Fibroblast of the conjunctiva (primary cell): Measurements from ENCODE around the gene DESI2.
"Not testable (repeated sequence)": the region's sequence is repeated elsewhere in the genome, so short reads cannot be mapped to it uniquely, and the experiment has no call there.

Experiments
- DNase-seq: peaks from one replicate; pipeline ENCODE4 v3.0.0-alpha.2; 2010; ENCODE audit warnings: low read depth

Gene DESI2

DNA sequence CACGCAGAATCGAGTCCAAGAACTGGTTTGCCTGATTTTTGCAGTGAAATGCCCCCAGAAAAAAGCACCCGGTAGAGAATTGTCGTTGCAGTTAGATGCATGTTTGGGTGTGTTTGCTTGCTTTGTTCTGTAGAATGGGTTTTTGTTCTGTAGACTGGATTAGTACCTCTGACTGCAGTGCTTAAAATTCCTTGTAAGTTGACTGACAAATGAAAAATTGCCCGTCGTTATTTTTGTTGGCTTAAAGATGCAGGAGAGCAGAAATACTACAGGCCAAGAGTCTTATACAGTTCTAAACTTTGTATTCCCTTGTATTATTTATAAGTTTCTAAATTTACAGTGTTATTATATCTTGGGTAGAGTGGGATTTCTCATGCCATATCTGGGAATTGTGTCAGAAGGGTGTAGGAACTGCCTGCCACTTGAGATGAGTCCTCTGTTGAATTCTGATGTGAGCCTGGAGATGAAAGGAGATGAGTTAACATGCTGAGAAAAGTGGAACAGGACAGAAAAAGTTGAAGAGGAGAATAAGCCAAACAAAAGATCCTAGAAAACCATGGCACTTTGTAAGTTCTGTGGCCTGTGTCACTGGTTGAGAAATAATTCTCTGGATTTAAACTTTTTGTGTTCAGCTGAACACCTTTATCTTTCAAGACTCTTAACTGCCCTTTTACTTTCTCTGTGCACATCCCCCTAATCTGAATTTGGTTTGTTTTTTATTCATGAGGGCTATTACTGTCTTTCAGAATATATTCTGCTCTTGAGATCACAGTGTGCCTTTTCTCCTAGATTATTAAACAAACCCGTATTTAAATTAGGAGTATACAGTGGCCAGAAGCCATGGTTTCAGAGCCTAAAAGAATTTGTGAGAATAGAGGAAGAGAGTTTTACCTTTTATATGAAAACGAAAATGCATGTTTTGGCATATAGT, 1.4 kb downstream of the DESI2 start:
- DNase-seq = no peak

DNA sequence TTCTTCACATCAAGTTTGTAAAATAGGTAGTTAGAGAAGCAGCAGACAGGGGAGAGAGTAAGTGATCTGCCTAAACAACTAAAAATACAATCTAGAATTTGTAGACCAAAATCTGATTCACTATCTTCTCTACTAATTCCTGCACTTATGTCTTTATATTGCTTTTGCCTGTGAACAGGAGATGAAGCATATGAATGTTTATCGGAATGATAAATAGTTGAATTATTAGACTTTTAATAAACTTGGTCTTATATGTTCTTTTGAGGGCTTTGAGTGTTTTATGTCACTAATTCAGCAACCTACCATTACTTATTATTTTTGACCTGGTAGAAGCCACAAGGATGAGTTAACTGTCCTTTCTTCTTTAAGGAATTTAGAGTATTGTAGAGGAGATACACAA, 2.3 kb downstream of the DESI2 start:
- no peak for DNase-seq

DNA sequence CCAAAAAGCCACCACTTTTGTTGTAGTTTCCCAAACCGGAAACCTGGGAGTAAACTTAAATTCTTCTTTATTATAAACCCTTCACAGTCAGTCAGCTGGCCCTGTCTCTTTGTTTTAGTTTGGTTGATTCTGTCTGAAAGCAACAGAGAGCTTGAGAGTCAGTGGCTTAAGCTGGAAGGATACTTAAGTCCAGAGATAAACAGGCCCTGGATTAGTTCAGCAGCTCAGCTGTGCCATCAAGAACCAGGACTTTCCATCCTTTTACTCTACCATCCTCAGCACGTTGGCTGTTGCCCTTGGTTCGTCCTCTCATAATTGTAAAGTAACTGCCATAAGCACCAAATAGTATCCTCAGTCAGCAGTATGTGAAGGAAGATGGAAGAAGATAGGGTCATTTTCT, 4.5 kb downstream of the DESI2 start:
- no peak for DNase-seq

DNA sequence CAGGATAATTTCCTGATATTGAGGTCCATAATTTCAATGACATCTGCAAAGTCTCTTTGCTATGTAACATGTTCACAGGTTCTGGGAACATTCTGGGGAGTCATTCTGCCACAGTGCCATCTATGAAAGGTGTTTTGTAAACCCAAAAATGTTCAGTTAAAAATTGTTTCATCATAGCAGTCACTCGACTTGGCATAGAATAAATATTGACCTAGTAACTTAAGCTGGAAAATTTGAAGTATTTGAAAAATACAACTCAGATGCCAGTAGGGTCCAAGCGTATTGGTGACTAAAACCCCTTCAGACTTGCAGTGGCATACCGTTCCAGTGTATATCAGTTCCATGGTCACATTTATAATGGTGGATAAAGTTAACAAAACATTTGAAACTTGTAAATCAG, 6.8 kb downstream of the DESI2 start:
- no peak for DNase-seq

DNA sequence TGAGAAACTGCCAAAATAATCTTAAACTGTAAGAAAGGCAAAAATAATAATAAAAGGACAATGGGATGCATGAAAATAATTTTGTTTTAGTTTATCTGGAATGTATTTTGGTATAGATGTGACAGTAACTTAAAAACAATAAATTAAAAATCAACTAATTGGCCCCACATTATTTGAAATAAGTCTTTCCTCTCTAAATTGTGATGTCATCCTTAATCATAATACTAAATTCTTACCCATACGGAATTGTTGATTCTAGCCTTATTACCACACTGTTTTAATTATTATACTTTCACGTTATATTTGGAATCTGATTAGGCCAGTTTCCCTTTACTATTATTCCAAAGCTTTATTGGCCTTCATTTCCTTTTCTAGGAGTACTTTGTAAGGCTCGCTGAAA, 7.7 kb downstream of the DESI2 start:
- no peak for DNase-seq

DNA sequence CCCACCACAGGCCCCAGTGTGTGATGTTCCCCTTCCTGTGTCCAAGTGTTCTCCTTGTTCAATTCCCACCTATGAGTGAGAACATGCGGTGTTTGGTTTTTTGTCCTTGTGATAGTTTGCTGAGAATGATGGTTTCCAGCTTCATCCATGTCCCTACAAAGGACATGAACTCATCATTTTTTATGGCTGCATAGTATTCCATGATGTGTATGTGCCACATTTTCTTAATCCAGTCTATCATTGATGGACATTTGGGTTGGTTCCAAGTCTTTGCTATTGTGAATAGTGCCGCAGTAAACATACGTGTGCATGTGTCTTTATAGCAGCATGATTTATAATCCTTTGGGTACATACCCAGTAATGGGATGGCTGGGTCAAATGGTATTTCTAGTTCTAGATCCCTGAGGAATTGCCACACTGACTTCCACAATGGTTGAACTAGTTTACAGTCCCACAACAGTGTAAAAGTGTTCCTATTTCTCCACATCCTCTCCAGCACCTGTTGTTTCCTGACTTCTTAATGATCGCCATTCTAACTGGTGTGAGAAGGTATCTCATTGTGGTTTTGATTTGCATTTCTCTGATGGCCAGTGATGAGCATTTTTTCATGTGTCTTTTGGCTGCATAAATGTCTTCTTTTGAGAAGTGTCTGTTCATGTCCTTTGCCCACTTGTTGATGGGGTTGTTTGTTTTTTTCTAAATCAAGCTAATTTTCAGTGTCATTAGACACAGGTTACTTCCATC, 8.8 kb downstream of the DESI2 start:
- DNase-seq = not testable (repeated sequence)

DNA sequence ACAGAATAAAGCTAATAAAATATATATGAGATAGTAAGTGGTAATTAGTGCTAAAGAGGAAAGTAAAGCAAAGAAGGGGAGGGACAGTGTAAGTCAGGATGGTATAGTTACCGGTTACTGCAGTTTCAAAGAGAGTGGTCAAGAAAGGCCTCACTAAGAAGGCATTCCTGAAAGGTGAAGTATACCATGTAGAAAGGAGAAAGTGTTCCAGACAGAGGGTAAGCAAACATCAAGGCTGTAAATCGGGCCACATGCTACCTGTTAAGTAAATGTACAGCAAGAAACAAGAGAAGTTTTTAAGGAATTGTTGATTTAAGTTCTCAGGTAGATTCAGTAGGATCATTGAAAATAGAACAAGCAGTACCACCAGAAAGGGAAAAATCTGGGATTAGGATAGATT, 9.7 kb downstream of the DESI2 start:
- no peak for DNase-seq

DNA sequence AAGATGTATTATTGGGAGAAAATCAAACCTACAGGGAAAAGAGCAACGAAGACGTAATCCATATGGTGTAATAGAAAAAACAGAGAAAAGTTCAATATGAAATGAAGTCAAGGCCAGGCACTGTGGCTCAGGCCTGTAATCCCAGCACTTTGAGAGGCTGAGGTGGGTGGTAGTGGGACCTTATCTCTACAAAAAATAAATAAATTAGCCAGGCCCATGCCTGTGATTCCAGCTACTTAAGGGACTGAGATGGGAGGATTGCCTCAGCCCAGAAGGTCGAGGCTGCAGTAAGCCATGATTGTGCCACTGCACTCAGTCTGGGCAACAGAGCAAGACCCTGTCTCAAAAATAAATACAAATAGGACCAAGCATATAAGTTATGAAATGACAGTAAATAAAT, 11.4 kb downstream of the DESI2 start:
- no peak for DNase-seq

DNA sequence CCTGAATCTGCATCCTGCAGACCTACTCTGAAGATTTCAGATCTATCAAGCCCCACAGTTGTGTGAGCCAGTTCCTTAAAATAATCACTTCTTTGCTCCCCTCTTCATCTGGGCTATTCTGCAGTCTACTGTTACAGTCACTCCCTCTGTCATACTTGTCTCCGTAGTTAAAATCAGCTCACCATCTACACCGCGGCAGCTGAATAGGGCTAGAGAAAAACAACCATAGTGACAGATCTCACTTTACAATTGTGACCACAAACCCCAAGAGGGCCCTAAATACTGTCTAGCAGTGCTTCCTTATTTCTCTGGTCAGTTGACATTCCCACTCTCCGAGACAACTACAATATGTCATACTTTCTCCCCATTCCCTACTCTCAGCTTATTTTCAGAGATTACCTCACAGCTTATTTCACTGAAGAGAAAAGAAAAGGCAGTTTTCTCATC, 12.9 kb downstream of the DESI2 start:
- DNase-seq = no peak

DNA sequence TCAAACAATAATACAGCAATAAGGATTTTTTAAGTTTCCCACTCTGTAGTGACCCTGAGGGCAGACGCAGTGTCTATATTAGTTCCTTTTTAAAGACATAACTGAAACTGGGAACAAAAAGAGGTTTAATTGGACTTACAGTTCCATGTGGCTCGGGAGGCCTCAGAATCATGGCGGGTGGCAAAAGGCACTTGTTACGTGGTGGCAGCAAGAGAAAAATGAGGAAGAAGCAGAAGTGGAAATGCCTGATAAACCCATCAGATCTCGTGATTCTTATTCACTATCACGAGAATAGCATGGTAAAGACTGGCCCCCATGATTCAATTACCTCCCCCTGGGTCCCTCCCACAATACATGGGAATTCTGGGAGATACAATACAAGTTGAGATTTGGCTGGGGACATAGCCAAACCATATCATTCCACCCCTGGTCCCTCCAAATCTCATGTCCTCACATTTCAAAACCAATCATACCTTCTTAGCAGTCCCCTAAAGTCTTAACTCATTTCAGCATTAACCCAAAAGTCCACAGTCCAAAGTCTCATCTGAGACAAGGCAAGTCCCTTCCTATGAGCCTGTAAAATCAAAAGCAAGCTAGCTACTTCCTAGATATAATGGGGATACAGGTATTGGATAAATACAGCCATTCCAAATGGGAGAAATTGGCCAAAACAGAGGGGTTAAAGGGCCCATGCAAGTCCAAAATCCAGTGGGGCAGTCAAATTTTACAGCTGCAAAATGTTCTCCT, 13.9 kb downstream of the DESI2 start:
- not testable (repeated sequence) for DNase-seq

DNA sequence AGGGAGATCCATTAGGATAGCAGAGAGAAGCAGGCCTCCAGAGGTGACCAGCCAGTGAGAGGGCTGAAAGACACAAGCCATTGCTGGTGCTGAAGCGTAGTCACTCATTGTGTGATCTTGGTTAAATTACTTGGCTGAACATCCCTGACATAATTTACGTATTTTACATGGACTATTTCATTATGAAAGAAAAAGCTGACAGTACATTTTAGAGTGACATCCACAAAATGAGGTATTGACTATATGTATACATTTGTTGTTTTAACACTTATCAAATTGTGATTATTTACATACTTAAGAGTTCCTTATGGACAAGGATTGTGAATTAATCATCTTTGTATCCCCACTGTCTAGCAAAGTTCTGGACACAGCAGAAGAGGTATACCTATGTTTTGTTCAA, 14.9 kb downstream of the DESI2 start:
- DNase-seq = no peak

DNA sequence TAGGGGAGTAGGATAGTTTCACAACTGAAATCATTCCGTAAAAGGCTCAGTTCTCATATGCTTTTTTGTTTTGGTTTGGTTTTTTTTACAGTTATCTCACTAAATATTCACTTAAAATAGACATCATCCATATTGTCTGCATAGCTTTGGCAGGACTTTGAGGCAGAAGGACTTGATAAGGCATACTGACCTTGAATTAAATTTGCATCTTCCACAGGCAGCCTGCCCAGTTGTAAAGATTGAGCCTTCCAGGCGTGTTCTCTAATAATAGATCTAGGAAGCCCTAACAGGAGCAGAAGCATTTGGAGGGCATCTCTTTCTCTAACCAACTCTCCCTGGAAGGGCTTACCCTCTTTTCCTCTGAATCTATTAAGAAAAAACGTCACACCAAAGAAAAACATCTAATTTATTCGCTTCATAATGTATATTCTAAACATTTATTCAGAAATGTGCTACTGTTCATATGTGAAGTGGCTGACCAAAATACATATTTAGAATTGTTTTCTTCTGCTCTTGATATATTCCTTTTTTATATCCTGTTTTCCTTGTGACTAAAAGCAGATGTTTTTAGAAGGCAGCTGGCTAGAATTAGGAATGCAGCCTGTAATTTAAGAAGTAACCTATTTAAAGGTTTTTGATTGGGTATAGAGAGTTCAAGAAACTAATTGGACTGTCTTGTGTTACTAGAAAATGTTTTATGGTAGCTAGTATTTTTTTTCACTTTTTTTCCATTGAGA, 20.2 kb downstream of the DESI2 start:
- no peak for DNase-seq

DNA sequence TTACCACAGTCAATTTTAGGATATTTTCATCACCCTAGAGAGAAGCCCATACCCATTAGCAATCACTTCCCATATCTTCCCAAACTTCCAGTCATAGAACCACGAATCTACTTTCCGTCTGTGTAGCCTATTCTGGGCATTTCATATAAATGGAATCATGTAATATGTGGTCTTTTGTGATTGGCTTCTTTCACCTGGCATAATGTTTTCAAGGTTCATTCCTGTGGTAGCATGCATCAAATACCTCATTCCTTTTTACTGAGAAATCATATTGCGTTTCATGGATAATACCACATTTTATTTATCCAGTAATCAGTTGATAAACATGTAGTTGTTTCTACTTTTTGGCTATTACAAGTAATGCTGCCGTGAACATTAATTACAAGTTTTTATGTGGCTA, 21.5 kb downstream of the DESI2 start:
- DNase-seq = no peak

DNA sequence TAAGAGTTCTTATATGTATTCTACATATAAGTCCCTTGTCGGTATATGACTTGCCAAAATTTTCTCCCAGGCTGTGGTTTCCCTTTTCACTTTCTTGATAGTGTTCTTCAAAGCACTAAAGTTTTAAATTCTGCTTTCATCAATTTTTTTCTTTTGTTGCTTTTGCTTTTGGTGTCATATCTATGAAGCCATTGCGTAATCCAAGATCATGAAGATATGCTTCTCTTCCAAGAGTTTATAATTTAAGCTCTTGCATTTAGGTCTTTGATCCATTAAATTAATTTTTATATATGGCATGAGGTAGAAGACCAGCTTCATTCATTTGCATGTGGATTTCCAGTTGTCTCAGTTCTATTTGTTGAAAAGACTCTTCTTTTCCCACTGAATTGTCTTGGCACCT, 22.2 kb downstream of the DESI2 start:
- no peak for DNase-seq

DNA sequence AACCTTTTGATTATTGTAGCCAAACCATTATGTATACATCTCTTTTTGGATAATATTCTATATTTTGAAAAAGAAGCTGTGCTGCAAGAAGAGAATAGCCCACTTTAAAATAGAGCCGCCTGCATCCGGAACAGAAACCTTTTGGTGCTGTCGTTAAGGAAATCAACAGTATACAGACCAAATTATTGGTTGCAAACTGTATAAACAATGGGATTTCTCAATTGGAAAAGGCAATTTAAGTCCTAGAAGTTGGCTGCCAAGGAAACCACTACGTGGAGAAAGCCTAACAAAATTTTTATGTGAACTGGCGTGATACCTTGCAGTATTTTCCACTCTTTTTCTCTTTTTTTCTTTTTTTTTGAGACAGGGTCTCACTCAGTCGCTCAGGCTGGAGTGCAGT, 25.8 kb downstream of the DESI2 start:
- no peak for DNase-seq

DNA sequence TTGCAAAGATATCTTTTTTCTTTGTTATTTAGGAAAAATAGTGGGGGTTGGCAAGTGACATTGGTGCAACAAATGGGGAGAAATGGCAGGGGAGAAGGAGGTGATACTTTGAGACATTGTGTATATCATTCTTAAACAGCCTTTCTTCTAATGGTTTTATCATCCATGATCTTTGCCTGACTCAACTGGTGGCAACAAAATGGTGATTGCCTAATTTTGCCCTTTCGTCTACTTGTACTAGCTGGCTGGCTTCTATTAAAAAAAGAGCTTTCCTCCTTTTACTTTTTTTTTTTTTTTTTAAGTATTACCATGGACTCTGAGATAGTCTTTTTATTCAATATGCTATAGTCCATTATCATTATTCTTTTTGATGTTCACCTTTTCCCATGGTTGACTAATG, 27.7 kb downstream of the DESI2 start:
- no peak for DNase-seq

DNA sequence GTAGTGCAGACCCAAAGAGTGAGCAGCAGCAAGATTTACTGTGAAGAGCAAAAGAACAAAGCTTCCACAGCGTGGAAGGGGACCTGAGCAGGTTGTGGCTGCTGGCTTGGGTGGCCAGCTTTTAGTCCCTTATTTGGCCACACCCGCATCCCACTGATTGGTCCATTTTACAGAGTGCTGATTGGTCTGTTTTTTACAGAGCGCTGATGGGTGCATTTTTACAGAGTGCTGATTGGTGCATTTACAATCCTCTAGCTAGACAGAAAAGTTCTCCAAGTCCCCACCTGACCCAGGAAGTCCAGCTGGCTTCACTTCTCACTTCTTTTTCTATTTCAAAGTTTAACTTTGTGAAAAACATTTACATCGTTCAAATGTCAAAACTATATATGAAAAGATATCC, 29.2 kb downstream of the DESI2 start:
- not testable (repeated sequence) for DNase-seq

DNA sequence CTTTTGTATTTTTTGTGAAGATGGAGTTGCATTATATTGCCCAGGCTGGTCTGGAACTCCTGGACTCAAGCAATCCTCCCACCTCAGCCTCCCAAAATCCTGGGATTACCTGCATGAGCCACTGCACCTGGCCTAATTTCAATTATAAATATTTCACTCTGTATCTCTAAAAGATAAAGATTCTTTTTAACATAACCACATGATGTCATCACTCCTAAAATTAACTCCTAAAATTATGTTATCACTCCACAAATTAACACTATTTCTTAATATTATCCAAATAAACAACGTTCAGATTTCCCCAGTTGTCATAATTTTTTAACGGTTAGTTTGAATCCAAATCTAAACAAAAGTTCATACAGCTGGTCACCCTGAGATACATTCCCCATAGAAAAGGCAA, 43.0 kb downstream of the DESI2 start:
- DNase-seq = no peak

DNA sequence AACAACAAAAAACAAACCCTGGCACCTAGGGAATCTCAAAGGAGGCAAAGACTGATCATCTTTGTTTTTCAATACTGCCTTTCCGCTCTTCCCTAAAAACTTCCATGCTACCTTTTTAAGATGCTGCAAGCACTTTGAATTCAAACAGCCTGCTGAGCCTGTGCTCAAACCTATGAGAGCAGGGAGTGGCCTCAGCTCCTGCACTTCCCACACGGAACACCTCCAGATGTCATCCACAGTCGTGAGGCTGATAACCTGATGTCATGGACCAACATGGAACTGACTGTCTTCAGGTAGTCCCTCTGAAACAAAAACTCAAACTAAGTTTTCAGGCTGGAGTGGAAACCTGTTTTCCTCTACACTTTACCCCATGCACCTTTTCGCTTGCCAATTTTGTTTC, 46.8 kb downstream of the DESI2 start:
- no peak for DNase-seq

DNA sequence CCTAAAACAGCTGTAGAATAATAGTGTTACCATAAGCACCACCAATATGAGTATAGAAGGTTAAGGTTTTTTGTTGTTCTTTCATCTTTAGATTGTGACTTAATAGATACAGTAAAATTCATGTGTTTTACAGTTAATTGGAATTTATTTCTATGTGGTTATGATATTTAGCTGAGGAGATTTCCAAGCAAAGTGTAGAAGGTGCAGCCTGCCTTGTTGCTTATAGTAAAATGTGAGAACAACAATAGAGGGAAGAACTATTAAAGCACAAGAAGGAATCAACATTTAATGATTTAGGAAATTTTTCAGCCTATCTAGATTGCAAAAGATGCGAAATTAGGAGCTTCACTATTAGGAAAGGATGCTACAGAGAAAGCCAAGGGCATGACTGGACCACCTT, 47.9 kb downstream of the DESI2 start:
- no peak for DNase-seq

DNA sequence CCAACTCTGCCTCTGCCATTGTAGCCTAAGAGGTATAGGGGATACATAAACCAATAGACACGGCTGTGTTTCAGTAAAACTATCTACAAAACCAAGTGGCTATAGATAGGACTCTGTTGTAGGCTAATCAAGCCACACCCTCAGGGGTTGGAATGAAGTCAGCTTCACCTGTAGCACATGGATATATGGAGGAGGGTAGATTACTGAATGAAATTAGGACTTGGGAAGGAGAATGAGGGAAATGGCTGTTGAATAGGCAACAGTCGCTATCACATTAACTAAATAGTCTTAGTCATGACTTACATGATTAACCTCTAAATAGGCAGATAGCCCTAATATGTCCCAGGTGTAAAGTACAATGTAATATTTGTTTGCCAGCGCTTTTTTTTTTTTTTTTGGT, 49.7 kb downstream of the DESI2 start:
- no peak for DNase-seq

DNA sequence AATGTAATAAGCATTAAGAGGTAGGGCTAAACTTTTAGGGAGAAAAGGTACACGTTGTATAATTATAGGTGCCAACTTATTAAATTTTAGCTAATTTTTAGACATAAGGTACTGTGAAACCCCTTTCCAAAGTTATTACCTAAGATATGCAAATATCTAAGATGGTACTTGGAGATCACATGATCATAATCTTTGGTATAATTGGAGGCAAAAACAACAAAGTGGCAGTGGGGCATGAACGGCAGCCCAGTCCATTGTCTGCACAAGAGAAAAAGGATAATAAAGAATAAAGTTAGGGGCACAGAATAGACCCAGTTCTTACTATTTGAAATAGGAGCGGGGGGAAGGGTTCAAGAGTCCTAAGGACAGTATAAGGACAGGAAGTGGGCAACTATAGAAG, 51.2 kb downstream of the DESI2 start:
- no peak for DNase-seq
